HCT116 (cell line): ENCODE data around the gene BANF1. TPM values are rescaled to one million over a fixed set of nuclear protein-coding genes. Genes with fewer than 3 reads are reported as not detected.

Experiments
- ATAC-seq: fragments of 200-7000 bp; cut with Tn5 transposase; 2 replicates; pipeline ENCODE4 v1.9.1; 2020; ENCODE audit warnings: mild to moderate bottlenecking, moderate library complexity
- BruUV-seq: library from RNA; stranded (reverse); fragments of 400-500 nt; replicated peaks from 2 replicates; lab custom pipeline; 2021; lab: Mats Ljungman, UMichigan
- CTCF ChIA-PET: fragments of 300-600 bp; sonication (Branson Sonifier 250); formaldehyde crosslinking; loops from one replicate; lab custom pipeline; 2021; ENCODE audit warnings: antibody characterized with exemption; lab: Charles Lee
- POLR2A ChIA-PET: fragments of 300-600, 350-600 bp; sonication (Branson Sonifier 250); formaldehyde crosslinking; loops from one replicate; lab custom pipeline; 2021; ENCODE audit warnings: antibody characterized with exemption; lab: Charles Lee
- RAD21 ChIA-PET, 2 experiments: fragments of 300-600 bp; sonication (Branson Sonifier 250); formaldehyde crosslinking; loops; one replicate each; lab custom pipeline; 2023; ENCODE audit warnings: low total read pairs in 2 of 2; ENCODE audit not compliant: uncharacterized antibody in 2 of 2, unreplicated experiment in 2 of 2, low non-redundant PET in 1 of 2; lab: Charles Lee
- DNase-seq: peaks from one replicate; pipeline ENCODE4 v3.0.0-alpha.2; 2010; ENCODE audit warnings: low read depth, low spot score
- H2AFZ ChIP-seq: fragments of 200-600 bp; shearing (Covaris generic), sonication (generic); 2 replicates; pipeline ENCODE4 v1.6.1; 2017; ENCODE audit warnings: low read depth, mixed run types, mixed read lengths, antibody characterized with exemption, low read length; ENCODE audit not compliant: poor library complexity, severe bottlenecking
- H3K27ac ChIP-seq: 2 replicates; pipeline ENCODE4 v1.5.1; 2012; ENCODE audit warnings: low read depth, low read length
- H3K27me3 ChIP-seq: fragments of 200-600 bp; sonication (generic); 2 replicates; pipeline ENCODE4 v1.6.1; 2016; ENCODE audit warnings: mixed run types, low read length, mixed read lengths; ENCODE audit not compliant: insufficient read depth
- H3K36me3 ChIP-seq, 2 experiments: fragments of 200-500 bp in 1 of 2; fragments of 200-600 bp in 1 of 2; sonication (Bioruptor generic) in 1 of 2; sonication (generic) in 1 of 2; 2 replicates each; pipeline versions ENCODE4 v1.5.1 to v1.6.1; 2014 to 2016; ENCODE audit warnings: low read length in 2 of 2, inconsistent platforms in 1 of 2, mixed read lengths in 1 of 2, mixed run types in 1 of 2; ENCODE audit not compliant: insufficient read depth in 2 of 2, control insufficient read depth in 1 of 2
- H3K4me1 ChIP-seq, 2 experiments: fragments of 200-600 bp in 1 of 2; sonication (generic) in 1 of 2; 2 replicates each; pipeline versions ENCODE4 v1.5.1 to v1.6.1; 2012 to 2017; ENCODE audit warnings: low read length in 2 of 2, inconsistent platforms in 1 of 2, mild to moderate bottlenecking in 1 of 2, mixed read lengths in 1 of 2, mixed run types in 1 of 2, moderate library complexity in 1 of 2; ENCODE audit not compliant: insufficient read depth in 2 of 2, control insufficient read depth in 1 of 2
- H3K4me2 ChIP-seq: fragments of 200-600 bp; sonication (generic); 2 replicates; pipeline ENCODE4 v1.6.1; 2017; ENCODE audit warnings: mixed run types, low read length, mixed read lengths
- H3K4me3 ChIP-seq, 2 experiments: fragments of 200-600 bp in 1 of 2; sonication (generic) in 1 of 2; replicated peaks in 1 of 2; 2 replicates each; pipeline ENCODE4 v1.5.1; 2011 to 2016; ENCODE audit warnings: low read length in 2 of 2, control low read depth in 1 of 2, low read depth in 1 of 2, mild to moderate bottlenecking in 1 of 2, mixed read lengths in 1 of 2, mixed run types in 1 of 2
- H3K79me2 ChIP-seq: fragments of 200-600 bp; sonication (generic); 2 replicates; pipeline ENCODE4 v1.6.1; 2017; ENCODE audit warnings: mild to moderate bottlenecking, mixed run types, low read length, moderate library complexity, mixed read lengths; ENCODE audit not compliant: insufficient read depth
- H3K9ac ChIP-seq: fragments of 200-600 bp; sonication (generic); 2 replicates; pipeline ENCODE4 v1.6.1; 2016; ENCODE audit warnings: low read length, mixed read lengths
- H3K9me2 ChIP-seq: fragments of 200-600 bp; sonication (generic), shearing (Covaris generic); 2 replicates; pipeline ENCODE4 v1.6.1; 2017; ENCODE audit warnings: mixed run types, mild to moderate bottlenecking, moderate library complexity; ENCODE audit not compliant: insufficient read depth
- H3K9me3 ChIP-seq, 2 experiments: fragments of 200-500 bp in 1 of 2; fragments of 200-600 bp in 1 of 2; sonication (Bioruptor generic) in 1 of 2; sonication (generic) in 1 of 2; 2 replicates each; pipeline ENCODE4 v1.6.1; 2014 to 2017; ENCODE audit warnings: low read length in 2 of 2, mixed read lengths in 2 of 2, inconsistent platforms in 1 of 2, low read depth in 1 of 2, mild to moderate bottlenecking in 1 of 2, mixed run types in 1 of 2, moderate library complexity in 1 of 2; ENCODE audit not compliant: control insufficient read depth in 1 of 2, insufficient read depth in 1 of 2
- H4K20me1 ChIP-seq: fragments of 200-600 bp; sonication (generic), shearing (Covaris generic); 2 replicates; pipeline ENCODE4 v1.6.1; 2017; ENCODE audit warnings: mixed run types, mild to moderate bottlenecking, moderate library complexity; ENCODE audit not compliant: insufficient read depth
- CBX3 ChIP-seq: IDR thresholded peaks from 2 replicates; pipeline ENCODE4 v1.6.1; 2012; ENCODE audit warnings: low read depth
- ELF1 ChIP-seq: IDR thresholded peaks from 2 replicates; pipeline ENCODE4 v1.6.1; 2012; ENCODE audit warnings: low read depth, borderline replicate concordance
- EZH2phosphoT487 ChIP-seq: fragments of 200-600 bp; IDR thresholded peaks from 2 replicates; pipeline ENCODE4 v1.6.1; 2018; ENCODE audit warnings: antibody characterized with exemption, borderline replicate concordance
- JUND ChIP-seq: IDR thresholded peaks from 2 replicates; pipeline ENCODE4 v1.6.1; 2012
- MAX ChIP-seq: IDR thresholded peaks from 2 replicates; pipeline ENCODE4 v1.6.1; 2012
- POLR2AphosphoS5 ChIP-seq: IDR thresholded peaks from 2 replicates; pipeline ENCODE4 v1.6.1; 2011; ENCODE audit warnings: mild to moderate bottlenecking, low read depth, low read length, moderate library complexity
- REST ChIP-seq: IDR thresholded peaks from 2 replicates; pipeline ENCODE4 v1.6.1; 2012; ENCODE audit warnings: low read depth
- SIN3A ChIP-seq: IDR thresholded peaks from 2 replicates; pipeline ENCODE4 v1.6.1; 2012; ENCODE audit warnings: low read depth
- SRF ChIP-seq: IDR thresholded peaks from 2 replicates; pipeline ENCODE4 v1.6.1; 2012; ENCODE audit warnings: low read depth
- ZBTB33 ChIP-seq: IDR thresholded peaks from 2 replicates; pipeline ENCODE4 v1.6.1; 2011; ENCODE audit warnings: mild to moderate bottlenecking, low read length, moderate library complexity; ENCODE audit not compliant: insufficient replicate concordance; ENCODE audit errors: extremely low read depth
- ZFX ChIP-seq: fragments of 450-650 bp; IDR thresholded peaks from 2 replicates; pipeline ENCODE4 v1.6.1; 2017
- ZNF274 ChIP-seq: fragments of 200-500 bp; sonication (Bioruptor generic); IDR thresholded peaks from 2 replicates; pipeline ENCODE4 v1.6.1; 2014; ENCODE audit warnings: mild to moderate bottlenecking, low read depth, low read length, inconsistent platforms
- intact Hi-C: fragments of 100-400 bp; cut with micrococcal nuclease; formaldehyde crosslinking; loops from 2 replicates; pipeline ENCODE4 v1.10.0; 2022
- total RNA-seq: library from RNA; stranded (reverse); gene quantifications from one replicate; pipeline ENCODE4 v1.2.1, GENCODE V29; 2021; ENCODE audit not compliant: unreplicated experiment

Gene BANF1
- total RNA-seq, 1 experiment from 2014 or later, result 356 TPM

DNA sequence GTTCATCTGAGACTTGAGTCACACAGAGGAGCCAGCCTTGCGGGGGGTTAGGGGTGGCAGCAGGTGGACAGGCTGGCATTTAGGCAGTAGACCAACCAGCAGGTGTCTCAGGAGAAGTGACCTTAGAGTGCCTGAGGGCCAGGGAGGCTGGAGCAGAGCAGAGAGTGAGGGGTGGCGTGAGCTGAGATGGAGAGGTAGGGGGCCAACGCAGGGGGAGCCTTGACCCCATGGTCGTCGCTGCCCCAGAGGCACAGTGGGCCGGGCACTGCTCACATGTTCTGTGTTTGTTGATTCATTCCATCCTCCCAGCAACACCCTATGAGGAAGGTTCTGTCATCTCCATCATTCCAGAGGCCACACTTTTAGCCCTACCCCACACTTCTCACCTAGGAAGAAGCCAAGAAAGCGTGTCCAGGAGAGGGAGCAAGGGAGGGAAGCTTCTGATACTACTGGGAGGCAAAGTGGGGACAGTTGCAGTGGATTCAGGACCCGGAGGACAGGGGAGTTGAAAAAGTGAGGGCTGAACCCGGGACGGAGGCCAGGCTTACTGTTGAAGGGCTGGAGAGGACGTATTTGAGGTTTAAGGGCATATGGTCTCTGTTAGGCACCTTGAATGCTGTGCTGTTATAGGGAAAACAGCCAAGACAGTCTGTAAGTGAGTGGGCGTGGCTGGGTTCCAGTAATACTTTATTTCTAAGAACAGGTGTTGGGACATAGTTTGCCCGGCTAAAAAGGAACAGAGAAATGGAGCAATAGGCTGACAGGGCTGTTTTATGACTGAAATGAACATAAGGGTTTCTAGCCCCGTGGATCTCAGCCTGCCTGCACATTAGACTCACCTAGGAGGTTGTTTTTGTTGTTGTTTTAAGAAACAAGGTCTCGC lies 33.5 kb upstream of the BANF1 start:
- ChIA-PET POLR2A (no interaction called here), RAD21 (no interaction called here), CTCF (no interaction called here)
- Histone ChIP-seq H3K4me1 (no peaks in the 10 kb centered on the region), H2AFZ (no peak overlapping the region), H3K9ac (no peak overlapping the region), H3K27ac (no peak overlapping the region), H3K9me2 (no peaks in the 10 kb centered on the region), H3K36me3 (peaks cover 37 to 51% of the 10 kb centered on the region in 2 experiments; a peak in 3 of 4 replicates), H3K27me3 (no peaks in the 10 kb centered on the region), H3K79me2 (peaks cover 30% of the 10 kb centered on the region), H4K20me1 (no peaks in the 10 kb centered on the region)
- intact Hi-C loops, result no loop called here
- ATAC-seq, result peak; percentile 47; the same call in 1 of the 2 replicates
- no TSS peak for BruUV-seq
- TF ChIP-seq ZFX, result no peak
- TF ChIP-seq EZH2phosphoT487, result no peak
- no peak for TF ChIP-seq MAX
- TF ChIP-seq CBX3, result no peak
- TF ChIP-seq, all 23 proteins: peak for 0
- no peak for DNase-seq
- Histone ChIP-seq H3K4me2 (no peak overlapping the region), H3K9me3 (no peaks in the 10 kb centered on the region), H3K4me3 (no peak overlapping the region)

- Histone ChIP-seq H3K27me3 (no peaks in the 10 kb centered on the region), H4K20me1 (no peaks in the 10 kb centered on the region)
- TF ChIP-seq EZH2phosphoT487 (no peak), CBX3 (no peak), POLR2AphosphoS5 (no peak), ZNF274 (no peak), JUND (no peak), REST (no peak), SIN3A (no peak), ELF1 (no peak), ZBTB33 (no peak), MAX (no peak), SRF (no peak)
- TF ChIP-seq, all 23 proteins: peak for 0
- DNase-seq, result no peak
- ChIA-PET RAD21 (no interaction called here), CTCF (interaction anchor here (0.9 kb wide), 1 partner anchor 112 kb away, joined by 3 read pairs; the partner anchor contains the start of gene MUS81), POLR2A (interaction anchor here (1.1 kb wide), 1 partner anchor 83 kb away, joined by 5 read pairs; no protein-coding TSS in a partner anchor)
- H3K9me3 ChIP-seq, result no peaks in the 10 kb centered on the region
- H3K27ac ChIP-seq, result no peak overlapping the region; the same call in 1 of the 2 replicates
- no peaks in the 10 kb centered on the region for H3K9me2 ChIP-seq
- peaks cover 14 to 19% of the 10 kb centered on the region in 2 experiments; a peak in 3 of 4 replicates for H3K36me3 ChIP-seq
- H3K9ac ChIP-seq, result no peak overlapping the region
- no peak overlapping the region for H3K4me2 ChIP-seq
- no peak overlapping the region for H3K4me3 ChIP-seq
- H2AFZ ChIP-seq, result no peak overlapping the region
- no peaks in the 10 kb centered on the region for H3K4me1 ChIP-seq
- no TSS peak for BruUV-seq
- H3K79me2 ChIP-seq, result peaks cover 4% of the 10 kb centered on the region; the same call in 1 of the 2 replicates
- intact Hi-C loops, result no loop called here
- ATAC-seq, result no peak
Observed at GRCh38 chr11:65972116-65972515, 30.2 kb upstream of the BANF1 start.
